ENCODE data around the gene NOVA2. TPM values are rescaled to one million over a fixed set of nuclear protein-coding genes. Genes with fewer than 3 reads are reported as not detected.

Gene NOVA2
- total RNA-seq, 3 donors from 2014 or later (not counting 1 experiment from before 2014, with no cell fraction given) = not detected

- peaks cover 2% of the 10 kb centered on the region for H3K4me1 ChIP-seq (ENCODE audit: control insufficient read depth, insufficient read depth, low read length)
- no peak for DNase-seq
- H3K36me3 Mint-ChIP-seq = no peaks in the 10 kb centered on the region
- H3K27ac ChIP-seq (ENCODE audit: low read length) = no peak overlapping the region
- H3K9me3 Mint-ChIP-seq = no peaks in the 10 kb centered on the region
- H3K27me3 Mint-ChIP-seq (ENCODE audit: low read depth in 2 of 2) = peaks cover 11 to 17% of the 10 kb centered on the region in 2 donors
- peaks cover 18% of the 10 kb centered on the region for H3K27me3 ChIP-seq (ENCODE audit: control insufficient read depth, insufficient read depth, low read length)
- no peak overlapping the region for H3K4me3 ChIP-seq (ENCODE audit: low read length)
- intact Hi-C loops (cut with micrococcal nuclease) = no loop called here
- H3K4me1 Mint-ChIP-seq = peaks cover 0 to 12% of the 10 kb centered on the region in 2 donors
- H3K4me3 Mint-ChIP-seq = no peak overlapping the region
- ATAC-seq = no peak
- no peak overlapping the region for H3K27ac Mint-ChIP-seq
- no peaks in the 10 kb centered on the region for H3K36me3 ChIP-seq (ENCODE audit: control insufficient read depth, insufficient read depth, low read length)
- 66% methylated on average over 12 of the region's 12 CpGs for WGBS (ENCODE audit: insufficient coverage)
- no peak for TF ChIP-seq CTCF (IDR thresholded peaks at IDR 0.05)
- no peaks in the 10 kb centered on the region for H3K9me3 ChIP-seq (ENCODE audit: control insufficient read depth, insufficient read depth, low read length)
These were observed 48.4 kb upstream of the NOVA2 start for GRCh38 chr19:46022061-46022430.

GRCh38 chr19:46021531-46022041 lies 47.9 kb upstream of the NOVA2 start:
- peaks cover under 1 to 13% of the 10 kb centered on the region in 2 donors for H3K4me1 Mint-ChIP-seq
- peaks cover 5% of the 10 kb centered on the region for H3K4me1 ChIP-seq (ENCODE audit: control insufficient read depth, insufficient read depth, low read length)
- H3K36me3 ChIP-seq (ENCODE audit: control insufficient read depth, insufficient read depth, low read length) = no peaks in the 10 kb centered on the region
- H3K9me3 Mint-ChIP-seq = no peaks in the 10 kb centered on the region
- ATAC-seq (no peak), DNase-seq (no peak)
- intact Hi-C loops (cut with micrococcal nuclease) = no loop called here
- H3K27me3 Mint-ChIP-seq (ENCODE audit: low read depth in 2 of 2) = peaks cover 6 to 12% of the 10 kb centered on the region in 2 donors
- no peaks in the 10 kb centered on the region for H3K9me3 ChIP-seq (ENCODE audit: control insufficient read depth, insufficient read depth, low read length)
- no peak overlapping the region for H3K4me3 ChIP-seq (ENCODE audit: low read length)
- no peak for TF ChIP-seq CTCF (IDR thresholded peaks at IDR 0.05)
- no peak overlapping the region for H3K27ac Mint-ChIP-seq
- H3K36me3 Mint-ChIP-seq = no peaks in the 10 kb centered on the region
- H3K27ac ChIP-seq (ENCODE audit: low read length) = no peak overlapping the region
- H3K4me3 Mint-ChIP-seq = no peak overlapping the region
- H3K27me3 ChIP-seq (ENCODE audit: control insufficient read depth, insufficient read depth, low read length) = peaks cover 18% of the 10 kb centered on the region
- WGBS (ENCODE audit: insufficient coverage) = 80% methylated on average over 11 of the region's 11 CpGs

- no peaks in the 10 kb centered on the region for H3K9me3 Mint-ChIP-seq
- no peak for TF ChIP-seq CTCF (IDR thresholded peaks at IDR 0.05)
- no peak for ATAC-seq
- H3K27me3 ChIP-seq (ENCODE audit: control insufficient read depth, insufficient read depth, low read length) = peaks cover 18% of the 10 kb centered on the region
- intact Hi-C loops (cut with micrococcal nuclease) = no loop called here
- DNase-seq = no peak
- H3K27ac Mint-ChIP-seq = no peak overlapping the region
- no peaks in the 10 kb centered on the region for H3K36me3 Mint-ChIP-seq
- peaks cover 0 to 8% of the 10 kb centered on the region in 2 donors for H3K27me3 Mint-ChIP-seq (ENCODE audit: low read depth in 2 of 2)
- H3K4me3 ChIP-seq (ENCODE audit: low read length) = no peak overlapping the region
- H3K4me1 ChIP-seq (ENCODE audit: control insufficient read depth, insufficient read depth, low read length) = peaks cover 12% of the 10 kb centered on the region
- no peak overlapping the region for H3K4me3 Mint-ChIP-seq
- H3K4me1 Mint-ChIP-seq = peaks cover 7 to 13% of the 10 kb centered on the region in 2 donors
- no peak overlapping the region for H3K27ac ChIP-seq (ENCODE audit: low read length)
- no peaks in the 10 kb centered on the region for H3K36me3 ChIP-seq (ENCODE audit: control insufficient read depth, insufficient read depth, low read length)
- WGBS (ENCODE audit: insufficient coverage) = 91% methylated on average over 7 of the region's 7 CpGs
- H3K9me3 ChIP-seq (ENCODE audit: control insufficient read depth, insufficient read depth, low read length) = no peaks in the 10 kb centered on the region
These were observed 47.1 kb upstream of the NOVA2 start for GRCh38 chr19:46020819-46021125.

GRCh38 chr19:46019270-46019669 lies 45.6 kb upstream of the NOVA2 start:
- H3K27ac ChIP-seq (ENCODE audit: low read length) = no peak overlapping the region
- no peak overlapping the region for H3K4me3 ChIP-seq (ENCODE audit: low read length)
- H3K4me1 ChIP-seq (ENCODE audit: control insufficient read depth, insufficient read depth, low read length) = peaks cover 24% of the 10 kb centered on the region
- H3K9me3 ChIP-seq (ENCODE audit: control insufficient read depth, insufficient read depth, low read length) = no peaks in the 10 kb centered on the region
- no peak for ATAC-seq
- no peak overlapping the region for H3K4me3 Mint-ChIP-seq
- no peaks in the 10 kb centered on the region for H3K36me3 Mint-ChIP-seq
- H3K4me1 Mint-ChIP-seq = peaks cover 12 to 24% of the 10 kb centered on the region in 2 donors
- DNase-seq = no peak
- 91% methylated on average over 12 of the region's 13 CpGs for WGBS (ENCODE audit: insufficient coverage)
- intact Hi-C loops (cut with micrococcal nuclease) = loop anchor here (5.0 to 10.0 kb wide), 2 partner anchors 202 to 244 kb away; partner anchors contain the start of gene RSPH6A
- H3K27ac Mint-ChIP-seq = no peak overlapping the region
- H3K36me3 ChIP-seq (ENCODE audit: control insufficient read depth, insufficient read depth, low read length) = no peaks in the 10 kb centered on the region
- peaks cover 17% of the 10 kb centered on the region for H3K27me3 ChIP-seq (ENCODE audit: control insufficient read depth, insufficient read depth, low read length)
- no peak for TF ChIP-seq CTCF (IDR thresholded peaks at IDR 0.05)
- H3K9me3 Mint-ChIP-seq = no peaks in the 10 kb centered on the region
- H3K27me3 Mint-ChIP-seq (ENCODE audit: low read depth in 2 of 2) = peaks cover 0 to 13% of the 10 kb centered on the region in 2 donors

All from natural killer cell (primary cell).